Chondrocyte (in vitro differentiated cells): Measurements from ENCODE around the gene TMEM129. TPM values are rescaled to one million over a fixed set of nuclear protein-coding genes. Genes with fewer than 3 reads are reported as not detected.

ENCODE experiments used
- DNase-seq: peaks from one replicate; pipeline ENCODE4 v3.0.0; 2021; ENCODE audit warnings: mixed read lengths, low spot score
- H3K27ac Mint-ChIP-seq: one replicate; pipeline ENCODE4 v1.8.0; 2021; ENCODE audit warnings: mild to moderate bottlenecking, moderate library complexity, mixed read lengths; ENCODE audit not compliant: unreplicated experiment
- H3K27me3 Mint-ChIP-seq: 2 replicates; pipeline ENCODE4 v1.8.0; 2021; ENCODE audit warnings: low read depth, mixed read lengths
- H3K36me3 Mint-ChIP-seq: 2 replicates; pipeline ENCODE4 v1.8.0; 2021; ENCODE audit warnings: low read depth, mixed read lengths
- H3K4me1 Mint-ChIP-seq: 2 replicates; pipeline ENCODE4 v1.8.0; 2021; ENCODE audit warnings: low read depth, mild to moderate bottlenecking, mixed read lengths
- H3K4me3 Mint-ChIP-seq: one replicate; pipeline ENCODE4 v1.8.0; 2021; ENCODE audit warnings: mild to moderate bottlenecking, moderate library complexity, mixed read lengths; ENCODE audit not compliant: unreplicated experiment
- H3K9me3 Mint-ChIP-seq: 2 replicates; pipeline ENCODE4 v1.8.0; 2021; ENCODE audit warnings: low read depth, mixed read lengths
- CTCF ChIP-seq: fragments of 200-600 bp; sonication (generic); IDR thresholded peaks from 2 replicates; pipeline ENCODE4 v1.5.0; 2021; ENCODE audit warnings: antibody characterized with exemption, mild to moderate bottlenecking, moderate library complexity
- long read RNA-seq: library from polyadenylated mRNA; stranded (forward); transcript quantifications from one replicate; pipeline ENCODE4 v2.0.0, GENCODE V29; 2021
- total RNA-seq: library from RNA; stranded (reverse); gene quantifications from 3 replicates; pipeline ENCODE4 v1.2.1, GENCODE V29; 2021

TMEM129 gene
- 37.0 to 56.2 TPM (median 43.0 TPM) in 3 replicates for total RNA-seq
- long read RNA-seq, transcript TMEM129-202 (4 exons, 2,810 nt): major isoform, 43 of 128 reads
- long read RNA-seq, transcript TMEM129-201 (3 exons, 2,678 nt): minor isoform, 29 of 128 reads
- long read RNA-seq, partial matches to known transcripts: 27 of 128 reads
- long read RNA-seq, other reads (novel, unspliced or antisense): 23 of 128 reads

GRCh38 chr4:1721003-1721665, at the start of gene TMEM129, which contains the start of gene TACC3:
TSS of gene TMEM129 (minus strand) at chr4:1721323. CDS start at chr4:1720837, 486 bp downstream.
TSS of gene TACC3 (plus strand) at chr4:1721521. CDS start at chr4:1723422, 1,901 bp downstream.
- Mint-ChIP-seq H3K27ac (peak within 1 kb of the TSS; percentile 94), H3K36me3 (peaks cover 6% of the 10 kb centered on the region), H3K4me1 (peaks cover 34% of the 10 kb centered on the region), H3K27me3 (no peaks in the 10 kb centered on the region), H3K9me3 (no peaks in the 10 kb centered on the region), H3K4me3 (peak within 1 kb of the TSS; percentile 90)
- no peak for TF ChIP-seq CTCF
- peak; percentile 88 for DNase-seq

- H3K4me1 Mint-ChIP-seq: no peaks in the 10 kb centered on the region
- H3K27me3 Mint-ChIP-seq: no peaks in the 10 kb centered on the region
- no peaks in the 10 kb centered on the region for H3K36me3 Mint-ChIP-seq
- H3K4me3 Mint-ChIP-seq: no peak overlapping the region
- DNase-seq: no peak
- H3K9me3 Mint-ChIP-seq: no peaks in the 10 kb centered on the region
- no peak overlapping the region for H3K27ac Mint-ChIP-seq
- no peak for TF ChIP-seq CTCF
Observed at GRCh38 chr4:1770791-1771231, 49.7 kb upstream of the TMEM129 start.

GRCh38 chr4:1770245-1770644, 49.1 kb upstream of the TMEM129 start:
- Mint-ChIP-seq H3K36me3 (no peaks in the 10 kb centered on the region), H3K4me1 (no peaks in the 10 kb centered on the region), H3K27ac (no peak overlapping the region), H3K4me3 (no peak overlapping the region), H3K27me3 (no peaks in the 10 kb centered on the region), H3K9me3 (no peaks in the 10 kb centered on the region)
- TF ChIP-seq CTCF: no peak
- DNase-seq: no peak

- Mint-ChIP-seq H3K27me3 (no peaks in the 10 kb centered on the region), H3K36me3 (no peaks in the 10 kb centered on the region), H3K4me3 (no peak overlapping the region), H3K4me1 (no peaks in the 10 kb centered on the region), H3K9me3 (no peaks in the 10 kb centered on the region), H3K27ac (no peak overlapping the region)
- DNase-seq: no peak
- no peak for TF ChIP-seq CTCF
Observed at GRCh38 chr4:1769692-1770091, 48.6 kb upstream of the TMEM129 start.

GRCh38 chr4:1768367-1769034, 47.4 kb upstream of the TMEM129 start:
- no peaks in the 10 kb centered on the region for H3K36me3 Mint-ChIP-seq

More at GRCh38 chr4:1768367-1769034, 47.4 kb upstream of the TMEM129 start:
- Mint-ChIP-seq H3K9me3 (no peaks in the 10 kb centered on the region), H3K27ac (no peak overlapping the region), H3K4me3 (peak overlapping the region; percentile 54), H3K27me3 (no peaks in the 10 kb centered on the region), H3K4me1 (no peaks in the 10 kb centered on the region)
- DNase-seq: no peak
- TF ChIP-seq CTCF: no peak
